ENCODE data around the gene RPL13A. TPM values are rescaled to one million over a fixed set of nuclear protein-coding genes. Genes with fewer than 3 reads are reported as not detected.

RPL13A gene
- total and polyA plus RNA-seq, 9 of the 15 experiments (the other 6 are each of a cell fraction or from before 2014, with no cell fraction given), result 1,744 to 5,482 (median 2,949) TPM

DNA sequence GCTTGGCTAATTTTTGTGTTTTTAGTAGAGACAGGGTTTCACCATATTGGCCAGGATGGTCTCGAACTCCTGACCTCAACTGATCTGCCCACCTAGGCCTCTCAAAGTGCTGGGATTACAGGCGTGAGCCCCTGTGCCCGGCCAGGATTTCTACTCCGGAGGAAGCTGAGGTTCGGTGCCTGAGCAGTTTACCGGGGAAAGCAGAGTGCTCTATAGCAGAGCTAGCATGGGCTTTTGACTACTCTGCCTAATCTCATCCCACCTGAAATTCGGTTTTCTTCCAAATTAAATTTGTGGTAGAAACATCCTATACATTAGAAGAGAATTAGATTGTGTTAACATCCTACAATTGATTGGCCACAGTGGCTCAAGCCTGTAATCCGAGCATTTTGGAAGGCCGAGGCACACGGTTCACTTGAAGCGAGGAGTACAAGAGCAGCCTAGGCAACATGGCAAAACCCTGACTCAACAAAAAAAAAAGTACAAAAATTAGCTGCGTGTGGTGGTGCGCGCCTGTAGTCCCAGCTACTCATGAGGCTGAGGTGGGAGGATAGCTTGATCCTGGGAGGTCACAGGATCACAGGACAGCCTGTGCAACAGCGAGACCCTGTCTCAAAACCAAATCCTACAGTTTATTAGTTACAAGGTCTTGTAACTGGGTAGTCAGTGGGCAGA, 1.6 kb downstream of the RPL13A start (continued):
- TF ChIP-seq BRCA1 (IDR thresholded peaks at IDR 0.05) (no peak), BRCA1 (CRISPR knock-in tag; IDR thresholded peaks at IDR 0.05) (no peak), HMGN3 (IDR thresholded peaks at IDR 0.05; ENCODE audit: borderline replicate concordance, extremely low read depth, insufficient read length, low read depth, low read length) (no peak), FOXM1 (IDR thresholded peaks at IDR 0.05; ENCODE audit: low read depth) (no peak), FOXM1 (CRISPR knock-in tag; IDR thresholded peaks at IDR 0.05; ENCODE audit: low read depth) (0 out of 2 replicates have a peak, but pooled peaks have one; percentile 7), KHSRP (IDR thresholded peaks at IDR 0.05) (no peak), HMG20A (CRISPR knock-in tag; conservative IDR thresholded peaks at IDR 0.05) (no peak), IRF9 (tag; IDR thresholded peaks at IDR 0.05) (no peak), FOXP1 (CRISPR knock-in tag; IDR thresholded peaks at IDR 0.05) (no peak), HDAC1 (IDR thresholded peaks at IDR 0.05) (0 out of 4 replicates have a peak, but pooled peaks of 1 of the 2 experiments have one; percentile 6), NR3C1 (CRISPR knock-in tag; IDR thresholded peaks at IDR 0.05) (no peak), RFX5 (IDR thresholded peaks at IDR 0.05; ENCODE audit: low read depth, low read length) (no peak), HEY1 (CRISPR knock-in tag; IDR thresholded peaks at IDR 0.05; ENCODE audit: borderline replicate concordance) (no peak), CBFA2T2 (conservative IDR thresholded peaks at IDR 0.05) (no peak), STAT5A (IDR thresholded peaks at IDR 0.05; ENCODE audit: borderline replicate concordance, low read length) (no peak), ATF7 (IDR thresholded peaks at IDR 0.05) (no peak), ZBTB5 (IDR thresholded peaks at IDR 0.05) (no peak), ZNF764 (CRISPR knock-in tag; IDR thresholded peaks at IDR 0.05; ENCODE audit: low read depth) (no peak), ZNF316 (IDR thresholded peaks at IDR 0.05) (peak; percentile 98), BHLHE40 (IDR thresholded peaks at IDR 0.05; ENCODE audit: low read length) (no peak), ZNF354B (CRISPR knock-in tag; IDR thresholded peaks at IDR 0.05) (no peak), ZNF780A (CRISPR knock-in tag; IDR thresholded peaks at IDR 0.05) (no peak), MAFG (tag; conservative IDR thresholded peaks at IDR 0.05) (peak; percentile 94)
- TF ChIP-seq, protein P1, sequence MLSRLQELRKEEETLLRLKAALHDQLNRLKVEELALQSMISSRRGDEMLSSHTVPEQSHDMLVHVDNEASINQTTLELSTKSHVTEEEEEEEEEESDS (CRISPR knock-in tag; IDR thresholded peaks at IDR 0.05), result no peak
- TF ChIP-seq, protein P2, sequence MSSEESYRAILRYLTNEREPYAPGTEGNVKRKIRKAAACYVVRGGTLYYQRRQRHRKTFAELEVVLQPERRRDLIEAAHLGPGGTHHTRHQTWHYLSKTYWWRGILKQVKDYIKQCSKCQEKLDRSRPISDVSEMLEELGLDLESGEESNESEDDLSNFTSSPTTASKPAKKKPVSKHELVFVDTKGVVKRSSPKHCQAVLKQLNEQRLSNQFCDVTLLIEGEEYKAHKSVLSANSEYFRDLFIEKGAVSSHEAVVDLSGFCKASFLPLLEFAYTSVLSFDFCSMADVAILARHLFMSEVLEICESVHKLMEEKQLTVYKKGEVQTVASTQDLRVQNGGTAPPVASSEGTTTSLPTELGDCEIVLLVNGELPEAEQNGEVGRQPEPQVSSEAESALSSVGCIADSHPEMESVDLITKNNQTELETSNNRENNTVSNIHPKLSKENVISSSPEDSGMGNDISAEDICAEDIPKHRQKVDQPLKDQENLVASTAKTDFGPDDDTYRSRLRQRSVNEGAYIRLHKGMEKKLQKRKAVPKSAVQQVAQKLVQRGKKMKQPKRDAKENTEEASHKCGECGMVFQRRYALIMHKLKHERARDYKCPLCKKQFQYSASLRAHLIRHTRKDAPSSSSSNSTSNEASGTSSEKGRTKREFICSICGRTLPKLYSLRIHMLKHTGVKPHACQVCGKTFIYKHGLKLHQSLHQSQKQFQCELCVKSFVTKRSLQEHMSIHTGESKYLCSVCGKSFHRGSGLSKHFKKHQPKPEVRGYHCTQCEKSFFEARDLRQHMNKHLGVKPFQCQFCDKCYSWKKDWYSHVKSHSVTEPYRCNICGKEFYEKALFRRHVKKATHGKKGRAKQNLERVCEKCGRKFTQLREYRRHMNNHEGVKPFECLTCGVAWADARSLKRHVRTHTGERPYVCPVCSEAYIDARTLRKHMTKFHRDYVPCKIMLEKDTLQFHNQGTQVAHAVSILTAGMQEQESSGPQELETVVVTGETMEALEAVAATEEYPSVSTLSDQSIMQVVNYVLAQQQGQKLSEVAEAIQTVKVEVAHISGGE (CRISPR knock-in tag; IDR thresholded peaks at IDR 0.05), result no peak
